ENCODE data around the gene LAGE3. TPM values are rescaled to one million over a fixed set of nuclear protein-coding genes. Genes with fewer than 3 reads are reported as not detected.

LAGE3 gene
- total RNA-seq, 1 donor from 2014 or later = 27.7 TPM

- H3K9me3 ChIP-seq = no peaks in the 10 kb centered on the region
- peaks cover 6% of the 10 kb centered on the region for H3K4me1 ChIP-seq
- H3K27me3 ChIP-seq = no peaks in the 10 kb centered on the region
- intact Hi-C loops (cut with DNase I) = no loop called here
- no peak overlapping the region for H3K27ac ChIP-seq
- no peak for TF ChIP-seq POLR2A (IDR thresholded peaks at IDR 0.05)
- peaks cover 0 to 4% of the 10 kb centered on the region in 2 donors for H3K36me3 ChIP-seq
- DNase-seq (ENCODE audit: extremely low spot score in 2 of 2) = no peak
- peak overlapping the region; percentile 48 to 77 for H3K4me3 ChIP-seq
Measured at GRCh38 chrX:154429711-154430110, 49.4 kb downstream of the LAGE3 start.

GRCh38 chrX:154428176-154429171, 50.6 kb downstream of the LAGE3 start, which contains the start of gene ATP6AP1:
Gene ATP6AP1, plus strand, starts transcription at chrX:154428677. Its CDS starts 16 bp downstream, at chrX:154428693.
- peak within 1 kb of the TSS; percentile 88 for H3K27ac ChIP-seq
- H3K9me3 ChIP-seq = no peaks in the 10 kb centered on the region
- TF ChIP-seq POLR2A (IDR thresholded peaks at IDR 0.05) = peak in 1 of 2 donors; percentile 49
- no peak for TF ChIP-seq CTCF (IDR thresholded peaks at IDR 0.05)
- TF ChIP-seq POLR2AphosphoS5 (IDR thresholded peaks at IDR 0.05; ENCODE audit: insufficient read depth in 1 of 2, low read depth in 1 of 2) = peak; percentile 82 to 84
- H3K27me3 ChIP-seq = no peaks in the 10 kb centered on the region
- intact Hi-C loops (cut with DNase I) = no loop called here
- H3K36me3 ChIP-seq = peaks cover 0 to 4% of the 10 kb centered on the region in 2 donors
- peaks cover 6% of the 10 kb centered on the region for H3K4me1 ChIP-seq
- H3K4me3 ChIP-seq = peak within 1 kb of the TSS; percentile 48 to 77
- DNase-seq (ENCODE audit: extremely low spot score in 2 of 2) = no peak

Small RNA genes within 50 kb of the gene (microRNA-seq; reads per million reads assigned to microRNA genes)
- gene MIR6858 (ENCODE audit: borderline number of aligned reads, borderline replicate concordance) = 7.7 reads per million, percentile 17 among the genes with 10 or more reads in this experiment

Small RNA genes within 50 kb of the gene (small RNA-seq; reads per million reads assigned to genes)
- not detected for gene MIR6858
- not detected for gene RN7SL697P

Other genes with a start within 250 kb of the LAGE3 start
- not detected for gene OPN1MW3, start 221.7 kb downstream of the LAGE3 start, total RNA-seq
- not detected for gene TEX28, start 184.2 kb downstream of the LAGE3 start, total RNA-seq
- gene TKTL1, start 183.5 kb downstream of the LAGE3 start, total RNA-seq = not detected
- 1,247 TPM for gene FLNA, start 104.6 kb downstream of the LAGE3 start, total RNA-seq
- 59.2 TPM for gene EMD, start 100.0 kb downstream of the LAGE3 start, total RNA-seq
- 3,948 TPM for gene RPL10, start 80.9 kb downstream of the LAGE3 start, total RNA-seq
- gene DNASE1L1, start 70.0 kb downstream of the LAGE3 start, total RNA-seq = 52.1 TPM
- 59.2 TPM for gene TAFAZZIN, start 67.7 kb downstream of the LAGE3 start, total RNA-seq
- 54.5 TPM for gene ATP6AP1, start 50.6 kb downstream of the LAGE3 start, total RNA-seq
- gene GDI1, start 42.1 kb downstream of the LAGE3 start, total RNA-seq = 116 TPM
- gene FAM50A, start 35.1 kb downstream of the LAGE3 start, total RNA-seq = 33.6 TPM
- gene PLXNA3, start 21.0 kb downstream of the LAGE3 start, total RNA-seq = 20.1 TPM
- gene UBL4A, start 7.3 kb upstream of the LAGE3 start, total RNA-seq = 30.2 TPM
- gene SLC10A3, start 11.3 kb upstream of the LAGE3 start, total RNA-seq = 28.2 TPM
- 59.9 TPM for gene FAM3A, start 37.0 kb upstream of the LAGE3 start, total RNA-seq
- gene G6PD, start 67.6 kb upstream of the LAGE3 start, total RNA-seq = 86.4 TPM
- gene IKBKG, start 68.3 kb upstream of the LAGE3 start, total RNA-seq = 11.8 TPM
- gene CTAG1A, start 105.9 kb upstream of the LAGE3 start, total RNA-seq = not detected
- gene CTAG1B, start 140.0 kb upstream of the LAGE3 start, total RNA-seq = not detected
- not detected for gene CTAG2, start 174.3 kb upstream of the LAGE3 start, total RNA-seq